AG04450 (cell line): ENCODE results near the gene SP2. TPM values are rescaled to one million over a fixed set of nuclear protein-coding genes. Genes with fewer than 3 reads are reported as not detected.

Experiments used
- CTCF ChIA-PET: fragments of 300-600, 350-600 bp; formaldehyde crosslinking; extraction: SDS; loops from one replicate; lab custom pipeline; 2022; ENCODE audit warnings: antibody characterized with exemption, inconsistent platforms; lab: Charles Lee
- POLR2A ChIA-PET: fragments of 350-600 bp; formaldehyde crosslinking; extraction: SDS; loops from one replicate; lab custom pipeline; 2021; ENCODE audit warnings: antibody characterized with exemption, inconsistent platforms; lab: Yijun Ruan, JAX
- DNase-seq: peaks from one replicate; pipeline ENCODE4 v3.0.0-alpha.2; 2011; ENCODE audit warnings: low read depth, low spot score
- H3K27ac ChIP-seq: one replicate; pipeline ENCODE4 v1.5.1; 2012; ENCODE audit warnings: low read depth, low read length, control low read depth
- H3K27me3 ChIP-seq: one replicate; pipeline ENCODE4 v1.6.0; 2012; ENCODE audit warnings: low read length; ENCODE audit not compliant: control insufficient read depth, insufficient read depth
- H3K4me3 ChIP-seq: 2 replicates; pipeline ENCODE4 v1.5.1; 2011; ENCODE audit warnings: mild to moderate bottlenecking, low read depth, low read length, control low read depth
- H3K9me3 ChIP-seq: 2 replicates; pipeline ENCODE4 v1.5.1; 2012; ENCODE audit warnings: low read length; ENCODE audit not compliant: control insufficient read depth, insufficient read depth
- CTCF ChIP-seq: IDR thresholded peaks from 2 replicates; pipeline ENCODE4 v1.5.1; 2011; ENCODE audit warnings: low read depth, low read length, control low read depth, inconsistent platforms
- polyA plus RNA-seq: library from polyadenylated mRNA; depleted of rRNA; stranded (reverse); fragments of >200 nt; gene quantifications from 2 replicates; pipeline ENCODE4 v1.2.3, GENCODE V29; 2011; rRNA removed

The SP2 gene
- polyA plus RNA-seq, 1 experiment: 2.7 TPM

DNA sequence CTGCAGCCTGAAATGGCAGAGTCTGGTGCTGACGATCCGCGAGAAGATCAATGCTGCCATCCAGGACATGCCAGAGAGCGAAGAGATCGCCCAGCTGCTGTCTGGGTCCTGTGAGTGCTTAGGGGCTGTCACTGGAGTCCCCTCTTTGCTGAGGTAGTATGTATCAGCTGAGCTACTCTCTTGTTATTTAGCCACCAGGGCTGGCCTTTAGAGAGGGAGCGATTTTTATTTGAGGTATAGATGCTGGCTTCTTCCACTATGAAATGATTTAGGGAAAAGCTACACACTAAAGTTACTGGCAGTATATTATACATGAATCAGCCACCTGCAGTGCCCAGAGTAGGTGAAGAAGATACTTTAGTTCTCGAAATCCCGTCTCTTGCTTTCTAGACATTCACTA is 77.5 kb downstream of the SP2 start:
- ChIA-PET CTCF (interaction anchor here (6.3 to 9.7 kb wide), 2 partner anchors 25 to 45 kb away, joined by 45 to 180 read pairs; no protein-coding TSS in a partner anchor), POLR2A (no interaction called here)

DNA sequence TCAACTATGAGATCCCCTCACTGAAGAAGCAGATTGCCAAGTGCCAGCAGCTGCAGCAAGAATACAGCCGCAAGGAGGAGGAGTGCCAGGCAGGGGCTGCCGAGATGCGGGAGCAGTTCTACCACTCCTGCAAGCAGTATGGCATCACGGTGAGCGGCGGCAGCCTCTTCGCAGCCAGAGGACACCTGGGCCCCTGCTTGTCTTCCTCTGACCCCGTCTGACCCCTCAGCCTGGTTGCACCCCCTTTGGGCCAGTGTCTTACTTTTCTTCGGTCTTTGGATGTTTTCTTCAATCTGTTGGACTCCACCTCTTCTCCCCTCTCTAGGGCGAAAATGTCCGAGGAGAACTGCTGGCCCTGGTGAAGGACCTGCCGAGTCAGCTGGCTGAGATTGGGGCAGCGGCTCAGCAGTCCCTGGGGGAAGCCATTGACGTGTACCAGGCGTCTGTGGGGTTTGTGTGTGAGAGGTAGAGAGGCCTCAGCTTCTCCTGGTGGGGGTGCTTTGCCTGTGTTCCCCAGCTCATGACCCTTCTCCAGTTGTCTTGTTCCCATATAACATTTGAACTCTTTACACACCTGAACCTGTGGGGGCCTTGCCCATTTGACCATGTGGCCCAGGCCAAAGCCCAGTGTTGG is 79.3 kb downstream of the SP2 start:
- TF ChIP-seq CTCF: no peak
- H3K27me3 ChIP-seq: no peaks in the 10 kb centered on the region
- ChIA-PET POLR2A (no interaction called here), CTCF (interaction anchor here (1.5 to 1.9 kb wide), 3 partner anchors 40 to 46 kb away, joined by 4 to 28 read pairs (median 12); no protein-coding TSS in a partner anchor)
- peaks cover 4% of the 10 kb centered on the region; the same call in 1 of the 2 replicates for H3K9me3 ChIP-seq
- no peak for DNase-seq
- H3K4me3 ChIP-seq: no peak overlapping the region
- H3K27ac ChIP-seq: no peak overlapping the region

More for the DNA sequence above, 77.5 kb downstream of the SP2 start:
- Histone ChIP-seq H3K27ac (no peak overlapping the region), H3K9me3 (peaks cover 4% of the 10 kb centered on the region; the same call in 1 of the 2 replicates), H3K27me3 (no peaks in the 10 kb centered on the region), H3K4me3 (no peak overlapping the region)
- no peak for TF ChIP-seq CTCF
- DNase-seq: no peak

- POLR2A ChIA-PET: no interaction called here
- H3K27ac ChIP-seq: no peak overlapping the region
- no peak for DNase-seq
- no peaks in the 10 kb centered on the region for H3K27me3 ChIP-seq
- CTCF ChIA-PET: interaction anchor here (1.5 to 1.9 kb wide), 3 partner anchors 40 to 45 kb away, joined by 4 to 28 read pairs (median 12); no protein-coding TSS in a partner anchor
- H3K9me3 ChIP-seq: peaks cover 4% of the 10 kb centered on the region; the same call in 1 of the 2 replicates
- H3K4me3 ChIP-seq: no peak overlapping the region
- no peak for TF ChIP-seq CTCF
These were observed 79.8 kb downstream of the SP2 start for GRCh38 chr17:47975823-47976205.

- no peaks in the 10 kb centered on the region for H3K27me3 ChIP-seq
- ChIA-PET CTCF (interaction anchor here (0.6 to 5.0 kb wide), 26 partner anchors 8 to 153 kb away, joined by 3 to 185 read pairs (median 6); partner anchors contain the start of genes CDK5RAP3, PNPO and PRR15L), POLR2A (interaction anchor here (0.8 to 1.3 kb wide), 3 partner anchors 39 to 42 kb away, joined by 3 to 7 read pairs (median 4); no protein-coding TSS in a partner anchor)
- peak; percentile 32 for DNase-seq
- no peaks in the 10 kb centered on the region for H3K9me3 ChIP-seq
- peak; percentile 77 for TF ChIP-seq CTCF
- H3K27ac ChIP-seq: no peak overlapping the region
- no peak overlapping the region for H3K4me3 ChIP-seq
These were observed 82.3 kb downstream of the SP2 start for GRCh38 chr17:47978324-47978723.

Other genes starting within 250 kb of the SP2 start
- gene KPNB1, start 246.3 kb upstream of the SP2 start, polyA plus RNA-seq: 207 and 212 TPM in 2 replicates
- 4.8 and 5.5 TPM in 2 replicates for gene TBKBP1, start 202.1 kb upstream of the SP2 start, polyA plus RNA-seq
- gene TBX21, start 163.0 kb upstream of the SP2 start, polyA plus RNA-seq: not detected in 2 replicates
- gene OSBPL7, start 74.4 kb upstream of the SP2 start, polyA plus RNA-seq: 5.3 and 6.2 TPM in 2 replicates
- gene MRPL10, start 64.7 kb upstream of the SP2 start, polyA plus RNA-seq: 62.9 and 64.4 TPM in 2 replicates
- 0.55 and 0.67 TPM in 2 replicates for gene LRRC46, start 64.6 kb upstream of the SP2 start, polyA plus RNA-seq
- gene SCRN2, start 55.0 kb upstream of the SP2 start, polyA plus RNA-seq: 13.3 and 17.2 TPM in 2 replicates
- gene SP6, start 45.1 kb upstream of the SP2 start, polyA plus RNA-seq: 0.04 and 0.05 TPM in 2 replicates
- gene PNPO, start 45.3 kb downstream of the SP2 start, polyA plus RNA-seq: 14.5 and 15.2 TPM in 2 replicates
- not detected in 2 replicates for gene PRR15L, start 61.6 kb downstream of the SP2 start, polyA plus RNA-seq
- gene CDK5RAP3, start 74.9 kb downstream of the SP2 start, polyA plus RNA-seq: 71.2 and 79.7 TPM in 2 replicates
- gene COPZ2, start 141.6 kb downstream of the SP2 start, polyA plus RNA-seq: 107 and 122 TPM in 2 replicates
- 237 and 251 TPM in 2 replicates for gene NFE2L1, start 152.1 kb downstream of the SP2 start, polyA plus RNA-seq
- gene CBX1, start 205.2 kb downstream of the SP2 start, polyA plus RNA-seq: 57.2 and 68.2 TPM in 2 replicates
- gene SNX11, start 211.5 kb downstream of the SP2 start, polyA plus RNA-seq: 16.0 and 17.2 TPM in 2 replicates